ENCODE results near the gene CCDC85A.

GRCh38 chr2:56231361-56231760, 47.6 kb downstream of the CCDC85A start:
- TF ChIP-seq, protein P1, sequence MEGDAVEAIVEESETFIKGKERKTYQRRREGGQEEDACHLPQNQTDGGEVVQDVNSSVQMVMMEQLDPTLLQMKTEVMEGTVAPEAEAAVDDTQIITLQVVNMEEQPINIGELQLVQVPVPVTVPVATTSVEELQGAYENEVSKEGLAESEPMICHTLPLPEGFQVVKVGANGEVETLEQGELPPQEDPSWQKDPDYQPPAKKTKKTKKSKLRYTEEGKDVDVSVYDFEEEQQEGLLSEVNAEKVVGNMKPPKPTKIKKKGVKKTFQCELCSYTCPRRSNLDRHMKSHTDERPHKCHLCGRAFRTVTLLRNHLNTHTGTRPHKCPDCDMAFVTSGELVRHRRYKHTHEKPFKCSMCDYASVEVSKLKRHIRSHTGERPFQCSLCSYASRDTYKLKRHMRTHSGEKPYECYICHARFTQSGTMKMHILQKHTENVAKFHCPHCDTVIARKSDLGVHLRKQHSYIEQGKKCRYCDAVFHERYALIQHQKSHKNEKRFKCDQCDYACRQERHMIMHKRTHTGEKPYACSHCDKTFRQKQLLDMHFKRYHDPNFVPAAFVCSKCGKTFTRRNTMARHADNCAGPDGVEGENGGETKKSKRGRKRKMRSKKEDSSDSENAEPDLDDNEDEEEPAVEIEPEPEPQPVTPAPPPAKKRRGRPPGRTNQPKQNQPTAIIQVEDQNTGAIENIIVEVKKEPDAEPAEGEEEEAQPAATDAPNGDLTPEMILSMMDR (conservative IDR thresholded peaks at IDR 0.05), result no peak
- TF ChIP-seq ZFX (IDR thresholded peaks at IDR 0.05), result no peak

Measured in C4-2B (cell line).